HepG2 (cell line): ENCODE data around the gene BRD3. TPM values are rescaled to one million over a fixed set of nuclear protein-coding genes. Genes with fewer than 3 reads are reported as not detected.
A peak's percentile ranks its signal among the peaks of the same experiment; 100 is the strongest.

Experiments
- BORCS8-MEF2B ChIP-seq: sonication (generic); formaldehyde crosslinking; IDR thresholded peaks from 2 replicates; pipeline ENCODE4 v1.8.0; 2022; ENCODE audit warnings: mild to moderate bottlenecking, missing genetic modification reagents
- DR1 ChIP-seq: sonication (generic); formaldehyde crosslinking; IDR thresholded peaks from 2 replicates; pipeline ENCODE4 v1.8.0; 2021; ENCODE audit warnings: mild to moderate bottlenecking, missing genetic modification reagents, inconsistent platforms
- HCFC1 ChIP-seq: fragments of 150-350 bp; IDR thresholded peaks from 2 replicates; pipeline ENCODE4 v1.6.1; 2014; ENCODE audit warnings: low read depth, low read length
- HOXA5 ChIP-seq: sonication (generic); formaldehyde crosslinking; IDR thresholded peaks from 2 replicates; pipeline ENCODE4 v1.4.0; 2020; ENCODE audit warnings: missing genetic modification reagents
- KDM5A ChIP-seq: fragments of 200-600 bp; sonication (generic); IDR thresholded peaks from 2 replicates; pipeline ENCODE4 v1.7.0; 2018; ENCODE audit warnings: antibody characterized with exemption, mild to moderate bottlenecking, low read length, borderline replicate concordance
- KLF13 ChIP-seq: sonication (generic); formaldehyde crosslinking; IDR thresholded peaks from 2 replicates; pipeline ENCODE4 v1.4.0; 2020; ENCODE audit warnings: mild to moderate bottlenecking, missing genetic modification reagents
- MBD4 ChIP-seq: IDR thresholded peaks from 2 replicates; pipeline ENCODE4 v1.6.1; 2012; ENCODE audit warnings: low read length, inconsistent platforms, borderline replicate concordance
- MZF1 ChIP-seq: sonication (generic); formaldehyde crosslinking; IDR thresholded peaks from 2 replicates; pipeline ENCODE4 v1.8.1; 2023; ENCODE audit warnings: mild to moderate bottlenecking, missing genetic modification reagents, borderline replicate concordance
- PHB2 ChIP-seq: fragments of 450-650 bp; IDR thresholded peaks from 2 replicates; pipeline ENCODE4 v1.6.1; 2018; ENCODE audit not compliant: partially characterized antibody
- PPARG ChIP-seq: conservative IDR thresholded peaks from 2 replicates; pipeline ENCODE4 v1.6.1; 2016; ENCODE audit warnings: missing biosample characterization, missing genetic modification reagents
- RAD51 ChIP-seq: fragments of 450-650 bp; IDR thresholded peaks from 2 replicates; pipeline ENCODE4 v1.6.1; 2016; ENCODE audit warnings: borderline replicate concordance
- SAFB2 ChIP-seq: sonication (generic); formaldehyde crosslinking; IDR thresholded peaks from 2 replicates; pipeline ENCODE4 v1.5.1; 2020; ENCODE audit warnings: missing genetic modification reagents, low read depth, mild to moderate bottlenecking, borderline replicate concordance
- SNAPC4 ChIP-seq: sonication (generic); formaldehyde crosslinking; IDR thresholded peaks from 2 replicates; pipeline ENCODE4 v1.4.0; 2020; ENCODE audit warnings: mild to moderate bottlenecking, missing genetic modification reagents
- SPEN ChIP-seq: sonication (generic); formaldehyde crosslinking; IDR thresholded peaks from 2 replicates; pipeline ENCODE4 v1.5.1; 2020; ENCODE audit warnings: low read depth, mild to moderate bottlenecking, missing genetic modification reagents
- SRY ChIP-seq: sonication (generic); formaldehyde crosslinking; IDR thresholded peaks from 2 replicates; pipeline ENCODE4 v1.8.0; 2022; ENCODE audit warnings: mild to moderate bottlenecking, missing genetic modification reagents
- U2AF1 ChIP-seq: fragments of 200-400 bp; formaldehyde crosslinking; optimal IDR thresholded peaks from 2 replicates; pipeline ENCODE3; 2017; ENCODE audit warnings: mild to moderate bottlenecking, low read depth, low read length
- ZBTB38 ChIP-seq: sonication (generic); formaldehyde crosslinking; IDR thresholded peaks from 2 replicates; pipeline ENCODE4 v1.5.1; 2020; ENCODE audit warnings: mild to moderate bottlenecking, missing genetic modification reagents
- ZNF296 ChIP-seq: sonication (generic); formaldehyde crosslinking; conservative IDR thresholded peaks from 2 replicates; pipeline ENCODE4 v1.5.0; 2020; ENCODE audit warnings: mild to moderate bottlenecking, missing genetic modification reagents
- ZNF350 ChIP-seq: sonication (generic); formaldehyde crosslinking; IDR thresholded peaks from 2 replicates; pipeline ENCODE4 v1.4.0; 2020; ENCODE audit warnings: mild to moderate bottlenecking, low read depth, missing genetic modification reagents, borderline replicate concordance
- ZNF430 ChIP-seq: sonication (generic); formaldehyde crosslinking; IDR thresholded peaks from 2 replicates; pipeline ENCODE4 v1.9.0; 2021; ENCODE audit warnings: mild to moderate bottlenecking, missing genetic modification reagents
- ZNF724P ChIP-seq: sonication (generic); formaldehyde crosslinking; IDR thresholded peaks from 2 replicates; pipeline ENCODE4 v1.8.0; 2022; ENCODE audit warnings: missing genetic modification reagents, borderline replicate concordance
- ZNF737 ChIP-seq: sonication (generic); formaldehyde crosslinking; IDR thresholded peaks from 2 replicates; pipeline ENCODE4 v1.5.0; 2020; ENCODE audit warnings: missing genetic modification reagents, mild to moderate bottlenecking, borderline replicate concordance
- polyA plus RNA-seq, 8 experiments: library from polyadenylated mRNA; depleted of rRNA in 3 of 8; stranded (reverse) in 7 of 8; unstranded in 1 of 8; fragments of >200 nt; fragmentation: Illumina TruSeq in 4 of 8; extraction: Trizol in 4 of 8; gene quantifications; 2 replicates each; pipeline versions ENCODE4 v1.2.1 to v1.2.3, GENCODE V29; 2011 to 2016; ENCODE audit warnings: low read depth in 4 of 8, missing spikeins in 1 of 8, mixed read lengths in 1 of 8; ENCODE audit not compliant: insufficient read depth in 1 of 8
- total RNA-seq, 5 experiments: library from RNA; depleted of rRNA; stranded (reverse); fragments of >200 nt; fragmentation: Illumina TruSeq; extraction: Trizol; gene quantifications; 2 replicates each; pipeline ENCODE4 v1.2.3, GENCODE V29; 2016; ENCODE audit warnings: low read depth in 1 of 5
- TF ChIP-seq, protein P1 (sequence below): sonication (generic); formaldehyde crosslinking; IDR thresholded peaks from 2 replicates; pipeline ENCODE4 v1.8.1; 2023; ENCODE audit warnings: mild to moderate bottlenecking, missing genetic modification reagents, borderline replicate concordance
- TF ChIP-seq, protein P2 (sequence below): IDR thresholded peaks from 2 replicates; pipeline ENCODE4 v1.6.1; 2016; ENCODE audit warnings: control low read depth

BRD3 gene
- total and polyA plus RNA-seq, 2 of the 13 experiments (the other 11 are each of a cell fraction or from before 2014, with no cell fraction given), result 5.9 to 12.9 TPM

DNA sequence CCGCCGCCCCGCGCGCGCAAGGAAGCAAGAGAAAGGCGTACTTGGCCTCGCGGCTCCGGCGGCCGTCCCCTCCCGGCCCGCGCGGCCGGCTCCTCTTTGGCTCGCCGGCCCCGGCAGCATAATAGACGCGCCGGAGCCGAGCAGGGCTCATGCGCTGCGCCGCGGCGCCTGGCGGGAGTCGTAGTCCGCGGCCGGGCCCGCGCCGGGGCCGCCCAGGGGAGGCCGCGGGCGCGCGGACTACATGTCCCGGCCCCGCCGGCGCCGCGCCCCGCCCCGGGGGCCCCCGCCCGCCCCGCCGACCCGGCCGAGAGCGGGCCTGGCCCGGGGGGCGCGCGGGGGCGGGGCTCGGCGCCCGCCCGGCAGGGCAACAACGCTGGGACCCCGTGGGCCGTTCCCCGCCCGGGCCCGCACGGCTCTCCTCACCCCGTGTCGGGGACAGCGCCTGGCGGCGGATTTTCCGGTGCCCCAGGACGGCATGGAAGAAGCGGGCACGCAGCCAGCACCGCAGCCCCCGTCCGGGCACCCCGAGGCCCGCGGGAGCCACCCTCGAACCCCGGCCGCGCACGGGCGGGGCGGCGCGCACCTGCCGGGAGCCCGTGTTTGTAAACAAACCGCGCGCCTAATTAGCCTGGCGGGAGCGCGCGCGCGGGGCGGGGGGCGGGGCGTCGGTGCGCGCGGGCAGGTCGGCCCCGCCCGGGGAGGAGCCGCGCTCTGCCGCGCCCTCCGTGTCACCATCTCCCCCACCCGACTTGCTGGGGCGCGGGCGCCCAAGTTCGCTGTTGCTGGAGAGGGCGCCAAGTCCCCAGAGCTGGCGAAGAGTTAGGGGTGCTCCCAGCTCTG is at the start of gene BRD3 (continued):
- TF ChIP-seq MBD4 (no peak), KLF13 (no peak), ZNF737 (CRISPR knock-in tag) (no peak), MZF1 (CRISPR knock-in tag) (no peak), ZNF296 (CRISPR knock-in tag) (no peak), HCFC1 (peak; percentile 83), ZNF430 (CRISPR knock-in tag) (0 out of 2 replicates have a peak, but pooled peaks have one; percentile 7), SRY (CRISPR knock-in tag) (peak; percentile 70; the same call in 1 of the 2 replicates), SPEN (0 out of 2 replicates have a peak, but pooled peaks have one; percentile 11), BORCS8-MEF2B (CRISPR knock-in tag) (no peak), KDM5A (peak; percentile 72; the same call in 1 of the 2 replicates), ZNF724P (CRISPR knock-in tag) (no peak), RAD51 (no peak), DR1 (no peak), ZBTB38 (CRISPR knock-in tag) (peak; percentile 10; the same call in 1 of the 2 replicates), SAFB2 (no peak), ZNF350 (CRISPR knock-in tag) (no peak), PHB2 (no peak), PPARG (CRISPR knock-in tag) (no peak), U2AF1 (no peak), SNAPC4 (CRISPR knock-in tag) (no peak), HOXA5 (CRISPR knock-in tag) (no peak)
- TF ChIP-seq, protein P1, sequence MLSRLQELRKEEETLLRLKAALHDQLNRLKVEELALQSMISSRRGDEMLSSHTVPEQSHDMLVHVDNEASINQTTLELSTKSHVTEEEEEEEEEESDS (CRISPR knock-in tag), result no peak
- TF ChIP-seq, protein P2, sequence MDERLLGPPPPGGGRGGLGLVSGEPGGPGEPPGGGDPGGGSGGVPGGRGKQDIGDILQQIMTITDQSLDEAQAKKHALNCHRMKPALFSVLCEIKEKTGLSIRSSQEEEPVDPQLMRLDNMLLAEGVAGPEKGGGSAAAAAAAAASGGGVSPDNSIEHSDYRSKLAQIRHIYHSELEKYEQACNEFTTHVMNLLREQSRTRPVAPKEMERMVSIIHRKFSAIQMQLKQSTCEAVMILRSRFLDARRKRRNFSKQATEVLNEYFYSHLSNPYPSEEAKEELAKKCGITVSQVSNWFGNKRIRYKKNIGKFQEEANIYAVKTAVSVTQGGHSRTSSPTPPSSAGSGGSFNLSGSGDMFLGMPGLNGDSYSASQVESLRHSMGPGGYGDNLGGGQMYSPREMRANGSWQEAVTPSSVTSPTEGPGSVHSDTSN (CRISPR knock-in tag), result no peak
